CD4-positive, alpha-beta T cell treated with Interleukin-6 for 4 hours (primary cell): Measurements from ENCODE around the gene XDH.

Experiments
- DNase-seq: peaks from one replicate; pipeline ENCODE4 v3.0.0-alpha.2; 2020; ENCODE audit warnings: mixed read lengths

The XDH gene

GRCh38 chr2:31414601-31415241 lies at the start of gene XDH:
XDH (minus strand) TSS chr2:31414742; CDS start chr2:31414666, 76 bp downstream.
- no peak for DNase-seq

DNA sequence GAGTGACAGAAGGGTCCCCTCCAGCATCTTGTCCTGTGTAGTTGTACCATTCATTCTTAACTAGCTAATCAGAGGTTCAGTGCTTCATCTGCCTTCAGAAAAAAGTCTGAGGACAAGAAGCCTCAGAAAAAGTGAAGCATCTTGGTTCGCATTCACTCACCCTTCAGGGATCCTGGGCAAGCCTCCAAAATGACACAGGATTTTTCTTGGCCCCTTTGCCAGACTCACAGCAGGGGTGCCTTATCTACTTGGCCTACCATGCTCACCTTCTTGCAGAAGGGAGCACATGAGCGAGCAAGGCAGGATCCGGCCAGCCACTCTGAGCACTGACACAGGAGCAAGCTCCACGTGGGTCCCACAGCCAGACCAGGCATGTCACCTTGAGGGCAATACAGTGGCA lies 43.1 kb upstream of the XDH start:
- DNase-seq: no peak

DNA sequence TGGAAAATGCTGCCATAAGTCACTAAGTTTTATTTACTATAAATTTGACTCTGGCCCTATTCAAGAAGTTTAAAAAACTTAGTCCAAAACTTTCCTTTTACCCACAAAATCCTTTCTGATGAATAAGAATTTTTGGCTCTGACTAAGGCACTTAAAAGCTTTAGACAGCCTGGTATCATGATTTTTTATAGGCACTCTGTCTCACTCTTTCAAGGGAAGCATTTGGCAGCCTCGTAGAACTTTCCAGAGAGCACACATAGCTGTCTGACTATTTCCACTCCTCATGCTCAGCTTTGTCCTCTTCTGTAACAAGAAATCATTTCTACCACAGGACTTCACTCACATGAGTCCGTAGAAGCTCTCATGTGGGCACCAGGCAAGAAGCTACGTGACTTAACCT lies 32.3 kb upstream of the XDH start:
- no peak for DNase-seq

- no peak for DNase-seq
These were observed 27.8 kb upstream of the XDH start for GRCh38 chr2:31442376-31442775.

GRCh38 chr2:31440764-31441163 lies 26.2 kb upstream of the XDH start:
- no peak for DNase-seq

GRCh38 chr2:31434911-31435310 lies 20.4 kb upstream of the XDH start:
- no peak for DNase-seq

DNA sequence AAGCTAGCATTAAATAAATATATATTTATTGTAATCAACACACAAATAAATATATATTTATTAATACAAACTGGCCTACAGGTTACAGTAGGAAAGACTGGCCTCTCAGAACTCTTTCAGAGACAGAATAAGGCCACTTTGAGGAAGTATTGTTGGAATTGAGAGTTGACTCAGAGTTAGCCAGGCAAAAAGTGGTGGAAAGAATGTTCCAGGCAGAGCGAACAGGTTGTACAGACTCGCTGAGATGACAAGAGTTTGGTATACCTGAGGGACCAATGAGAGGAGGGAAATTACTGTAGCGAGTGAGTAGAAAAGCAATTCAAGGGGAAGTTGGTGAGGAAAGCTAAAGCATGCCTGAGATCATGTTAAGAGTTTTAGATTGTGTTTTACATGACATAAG lies 19.0 kb upstream of the XDH start:
- no peak for DNase-seq

GRCh38 chr2:31430439-31431165 lies 16.1 kb upstream of the XDH start:
- no peak for DNase-seq

DNA sequence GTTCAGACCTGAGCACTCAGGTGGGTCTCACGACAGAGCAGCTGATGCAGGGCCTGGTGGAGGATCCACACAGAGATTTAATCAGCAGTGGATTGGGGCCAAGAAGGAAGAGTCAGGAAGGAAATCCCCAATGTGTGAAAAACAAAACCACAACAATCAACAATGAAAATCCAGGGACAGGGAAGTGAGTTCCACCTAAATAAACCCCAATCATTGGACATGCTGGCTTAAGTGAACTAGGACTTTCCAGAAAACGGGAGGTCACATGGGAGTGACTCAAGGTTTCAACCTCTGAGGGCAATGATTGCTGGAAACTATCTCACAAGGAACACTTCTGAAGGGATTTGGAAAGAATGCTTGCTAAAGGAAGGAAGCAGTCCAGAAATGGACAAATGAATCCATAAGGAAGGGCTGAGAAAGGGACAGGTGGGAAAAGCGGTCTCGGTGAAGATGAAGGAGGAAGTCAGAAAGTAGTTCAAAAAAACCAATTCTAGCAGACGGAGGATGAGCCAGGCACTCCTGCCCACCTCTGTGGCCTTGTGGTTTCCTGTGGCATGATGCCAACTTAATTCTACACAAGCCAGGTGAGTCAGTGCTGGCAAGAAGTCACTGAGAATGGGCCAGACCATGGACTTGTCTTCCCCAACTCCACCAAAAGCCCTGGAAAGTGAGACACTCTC lies 15.4 kb upstream of the XDH start:
- peak; percentile 23 for DNase-seq

- no peak for DNase-seq
These were observed 14.5 kb upstream of the XDH start for GRCh38 chr2:31429040-31429439.

DNA sequence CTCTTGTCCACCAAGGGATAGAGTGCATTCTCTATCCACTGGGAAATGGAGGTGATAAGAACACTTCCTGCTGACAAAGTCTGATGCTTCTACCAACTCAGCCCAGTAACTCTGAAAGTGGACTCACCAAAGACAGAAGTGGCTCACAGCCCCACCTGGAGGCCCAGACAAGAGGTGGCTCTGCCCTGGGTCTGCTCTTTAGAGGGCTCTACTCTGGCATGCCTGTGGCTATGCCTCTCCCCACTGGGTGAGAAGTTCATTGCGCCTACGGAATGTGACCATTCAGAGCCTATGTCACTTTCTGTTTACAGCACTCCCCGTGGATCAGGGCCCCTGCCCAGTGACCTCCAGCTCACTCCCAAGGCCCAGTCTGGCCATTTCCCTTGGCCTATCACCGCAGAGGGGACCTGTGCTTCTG lies 13.5 kb upstream of the XDH start:
- DNase-seq: no peak

DNA sequence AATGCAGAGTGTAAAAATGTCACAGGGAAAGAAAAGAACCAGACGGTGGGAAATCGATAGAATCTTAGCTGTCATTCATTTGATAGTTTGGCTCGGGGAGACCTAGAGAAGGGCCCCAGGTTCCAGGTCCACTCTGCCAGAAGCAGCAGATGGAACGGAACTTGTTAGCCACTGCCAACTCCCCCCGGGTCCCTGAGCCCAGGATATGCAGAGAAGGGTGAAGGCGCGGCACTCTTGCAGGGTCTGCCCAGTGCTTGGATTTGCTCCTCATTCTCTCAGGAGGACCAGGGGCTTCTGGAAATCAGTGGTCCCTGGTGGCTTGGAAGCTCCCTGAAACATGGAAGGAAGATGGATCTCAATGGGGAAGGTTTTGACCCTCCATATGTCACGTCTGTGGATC lies 11.6 kb upstream of the XDH start:
- no peak for DNase-seq

DNA sequence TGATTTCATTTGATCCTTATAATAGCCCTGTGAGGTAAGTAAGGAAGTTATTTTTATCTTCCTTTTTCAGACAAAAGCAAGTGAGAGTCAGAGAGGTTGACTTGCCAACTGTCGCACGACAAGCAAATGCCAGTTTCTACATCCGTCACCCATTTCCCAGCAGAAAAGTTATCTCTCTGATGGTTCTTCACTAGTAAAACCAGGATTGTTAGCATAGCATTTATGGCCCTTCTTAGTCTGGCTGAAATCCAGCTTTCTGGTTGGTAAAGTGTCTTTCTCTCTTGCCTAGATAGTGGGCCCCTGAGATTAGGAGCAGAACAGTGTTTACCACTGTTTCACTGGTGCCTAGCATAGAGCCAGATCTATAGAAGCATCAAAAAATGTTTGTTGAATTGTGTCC lies 7.1 kb upstream of the XDH start:
- DNase-seq: no peak

DNA sequence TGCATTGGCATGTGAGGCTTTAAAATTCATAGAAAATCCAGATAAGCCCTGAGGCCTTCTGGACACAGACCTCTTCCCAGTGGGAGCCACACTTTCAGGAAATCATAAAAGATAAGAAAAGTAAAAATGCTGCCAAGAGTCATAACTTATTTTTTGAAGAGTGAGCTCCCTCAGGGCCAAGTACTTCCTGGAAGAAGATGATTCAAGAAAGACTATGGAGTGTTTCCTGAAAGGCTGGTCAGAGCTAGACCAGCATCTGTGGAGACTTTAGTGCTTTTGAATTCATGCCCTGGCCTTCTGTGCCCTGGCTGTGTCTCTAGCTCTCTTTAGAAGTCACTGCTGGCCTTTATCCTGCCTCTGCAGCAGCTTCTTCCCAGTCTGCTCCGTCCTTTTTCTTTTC lies 6.4 kb upstream of the XDH start:
- no peak for DNase-seq

DNA sequence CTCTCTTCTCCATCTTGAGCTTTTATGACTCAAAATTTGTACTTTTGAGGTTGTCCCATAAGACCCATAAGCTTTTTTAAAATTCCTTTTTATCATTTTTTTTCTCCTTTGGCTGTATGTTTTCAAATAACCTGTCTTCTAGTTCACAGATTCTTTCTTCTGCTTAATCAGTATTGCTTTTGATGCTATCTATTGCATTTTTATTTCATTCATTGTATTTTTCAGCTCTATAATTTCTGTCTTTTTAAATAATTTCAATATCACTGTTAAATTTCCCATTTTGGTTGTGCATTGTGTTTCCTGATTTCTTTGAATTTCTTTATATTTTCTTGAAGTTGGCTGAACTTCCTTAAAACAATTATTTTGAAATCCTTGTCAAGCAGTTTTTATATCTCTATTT lies 4.8 kb upstream of the XDH start:
- no peak for DNase-seq

GRCh38 chr2:31415421-31415820 lies 879 bp upstream of the XDH start:
- DNase-seq: no peak

- DNase-seq: no peak
These were observed 536 bp downstream of the XDH start for GRCh38 chr2:31413862-31414550.

DNA sequence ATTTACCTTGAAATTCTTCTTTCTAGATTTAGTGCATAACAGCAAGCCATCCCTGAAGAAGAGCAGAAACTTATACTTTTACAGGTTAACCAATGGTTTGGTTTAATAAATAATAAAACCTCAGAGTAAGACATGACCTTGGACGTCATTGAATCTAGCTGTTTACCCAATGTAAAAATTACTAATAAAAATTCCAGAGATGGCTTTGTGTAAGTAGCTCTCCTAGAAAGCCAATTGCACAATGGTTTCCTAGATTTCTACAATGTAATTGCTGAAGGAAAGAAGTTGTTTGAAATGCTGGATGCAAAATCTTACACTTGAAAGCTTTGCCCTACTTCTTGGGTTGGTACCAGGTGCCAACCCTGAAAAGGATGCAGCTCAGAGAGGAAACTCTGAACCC lies 1.5 kb downstream of the XDH start:
- DNase-seq: no peak

- DNase-seq: no peak
These were observed 2.8 kb downstream of the XDH start for GRCh38 chr2:31411771-31412170.

DNA sequence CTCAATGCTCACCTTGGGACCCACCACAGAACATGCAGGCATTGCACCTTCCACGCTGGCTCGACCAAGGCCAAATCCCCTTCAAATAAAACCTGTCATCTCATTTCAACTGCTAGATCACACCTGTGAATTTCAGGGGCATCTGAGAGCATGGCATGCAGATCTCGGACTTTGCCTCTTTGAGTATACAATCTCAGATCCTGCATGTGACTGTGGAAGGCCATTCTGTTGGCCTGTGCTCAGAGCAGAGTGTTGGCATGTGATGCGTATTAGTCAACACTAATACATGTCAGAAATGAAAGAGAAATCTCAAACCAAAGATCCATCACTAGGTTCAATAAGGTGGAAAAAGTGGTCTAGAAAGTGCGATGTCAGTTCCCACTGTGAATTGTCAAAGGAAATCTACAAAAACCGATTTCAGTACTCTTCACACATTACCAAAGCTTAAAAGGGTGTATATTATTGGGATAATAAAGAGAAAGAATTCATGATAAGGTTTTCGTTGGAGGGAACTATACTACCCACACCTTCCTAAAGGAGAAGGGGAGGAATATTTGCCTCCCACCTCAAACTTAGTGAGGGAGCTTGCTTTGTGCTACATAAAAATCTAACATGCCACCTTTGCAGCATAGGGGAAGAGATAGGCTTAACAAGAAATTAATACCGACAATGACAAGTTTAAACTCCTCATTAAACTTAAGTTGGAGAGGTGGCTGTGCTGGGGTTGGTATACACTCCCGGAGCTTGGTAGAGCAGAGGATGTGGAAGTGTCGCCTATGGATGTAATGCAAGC lies 7.8 kb downstream of the XDH start:
- no peak for DNase-seq

- DNase-seq: no peak
These were observed 9.7 kb downstream of the XDH start for GRCh38 chr2:31404827-31405226.

GRCh38 chr2:31404302-31404701 lies 10.2 kb downstream of the XDH start:
- no peak for DNase-seq

DNA sequence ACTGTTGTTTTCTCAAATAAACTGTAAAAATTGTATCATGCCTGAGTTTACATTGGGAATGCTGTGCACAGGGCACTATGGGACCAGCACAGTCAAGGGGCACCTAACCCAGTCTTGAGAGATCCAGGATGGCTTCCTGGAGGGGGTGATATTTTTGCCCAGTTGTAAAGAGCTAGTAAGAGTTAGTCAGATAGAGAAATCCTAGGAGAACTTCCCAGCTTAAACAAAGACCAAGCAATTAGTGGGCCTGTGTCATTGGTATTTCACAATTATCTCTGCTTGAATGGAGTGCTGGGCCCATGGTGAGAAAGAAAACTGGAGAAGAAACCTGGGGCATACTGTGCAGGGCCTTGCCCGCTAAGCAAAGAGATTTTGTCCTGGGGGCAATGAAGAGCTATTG lies 12.2 kb downstream of the XDH start:
- DNase-seq: no peak
